PC-3 (cell line): Measurements from ENCODE around the gene UCHL5. TPM values are rescaled to one million over a fixed set of nuclear protein-coding genes. Genes with fewer than 3 reads are reported as not detected.
"Not testable (repeated sequence)": the region's sequence is repeated elsewhere in the genome, so short reads cannot be mapped to it uniquely, and the experiment has no call there.

Experiments used
- ATAC-seq: fragments of 200-7000 bp; cut with Tn5 transposase; 2 replicates; pipeline ENCODE4 v1.9.1; 2020; ENCODE audit warnings: mild to moderate bottlenecking, moderate library complexity
- BruUV-seq: library from RNA; stranded (reverse); fragments of 400-500 nt; replicated peaks from 2 replicates; lab custom pipeline; 2021; lab: Mats Ljungman, UMichigan
- CTCF ChIA-PET: fragments of 300-600 bp; sonication (Branson Sonifier 250); formaldehyde crosslinking; loops from one replicate; lab custom pipeline; 2022; ENCODE audit warnings: antibody characterized with exemption; lab: Charles Lee
- POLR2A ChIA-PET: fragments of 300-600 bp; sonication (Branson Sonifier 250); formaldehyde crosslinking; loops from one replicate; lab custom pipeline; 2022; ENCODE audit warnings: antibody characterized with exemption; ENCODE audit not compliant: unreplicated experiment; lab: Charles Lee
- DNase-seq: peaks from one replicate; pipeline ENCODE4 v3.0.0-alpha.2; 2015
- H2AFZ ChIP-seq: fragments of 300-600 bp; sonication (generic); 2 replicates; pipeline ENCODE4 v1.6.0; 2016; ENCODE audit warnings: antibody characterized with exemption, low read length
- H3F3A ChIP-seq: fragments of 300-600 bp; sonication (generic); one replicate; pipeline ENCODE4 v1.6.0; 2017; ENCODE audit warnings: antibody characterized with exemption, low read length, control low read depth, mild to moderate bottlenecking; ENCODE audit not compliant: unreplicated experiment
- H3K27ac ChIP-seq: fragments of 300-600 bp; sonication (generic); 2 replicates; pipeline ENCODE4 v1.5.1; 2016; ENCODE audit warnings: mild to moderate bottlenecking, low read length
- H3K27me3 ChIP-seq: fragments of 300-600 bp; sonication (generic); 2 replicates; pipeline ENCODE4 v1.6.1; 2016; ENCODE audit warnings: low read length, mixed read lengths
- H3K36me3 ChIP-seq: fragments of 300-600 bp; sonication (generic); 2 replicates; pipeline ENCODE4 v1.6.1; 2016; ENCODE audit warnings: low read depth, mixed run types, low read length, mixed read lengths
- H3K4me1 ChIP-seq: fragments of 300-600 bp; sonication (generic); 2 replicates; pipeline ENCODE4 v1.5.1; 2016; ENCODE audit warnings: low read length; ENCODE audit not compliant: insufficient read depth
- H3K4me2 ChIP-seq: fragments of 300-600 bp; sonication (generic); 2 replicates; pipeline ENCODE4 v1.6.0; 2016; ENCODE audit warnings: low read length
- H3K4me3 ChIP-seq: fragments of 300-600 bp; sonication (generic); 2 replicates; pipeline ENCODE4 v1.5.1; 2016; ENCODE audit warnings: mild to moderate bottlenecking, low read length, mixed read lengths
- H3K79me2 ChIP-seq: fragments of 300-600 bp; sonication (generic); 2 replicates; pipeline ENCODE4 v1.6.1; 2017; ENCODE audit warnings: low read length, mixed read lengths
- H3K9ac ChIP-seq: fragments of 300-600 bp; sonication (generic); 2 replicates; pipeline ENCODE4 v1.6.0; 2016; ENCODE audit warnings: mild to moderate bottlenecking, low read length
- H3K9me2 ChIP-seq: fragments of 300-600 bp; sonication (generic); replicated peaks from 2 replicates; pipeline ENCODE4 v1.6.1; 2016; ENCODE audit warnings: mixed run types, low read length, mixed read lengths
- H3K9me3 ChIP-seq: fragments of 300-600 bp; sonication (generic); 2 replicates; pipeline ENCODE4 v1.6.1; 2016; ENCODE audit warnings: low read length, mixed read lengths
- H4K20me1 ChIP-seq: fragments of 300-600 bp; sonication (generic); 2 replicates; pipeline ENCODE4 v1.6.1; 2016; ENCODE audit warnings: low read length, mixed read lengths
- EZH2 ChIP-seq: fragments of 300-600 bp; sonication (generic); IDR thresholded peaks from one replicate; pipeline ENCODE4 v1.6.1; 2017; ENCODE audit warnings: antibody characterized with exemption, mild to moderate bottlenecking, low read length; ENCODE audit not compliant: unreplicated experiment
- EZH2phosphoT487 ChIP-seq: fragments of 300-600 bp; sonication (generic); IDR thresholded peaks from 2 replicates; pipeline ENCODE4 v1.6.1; 2018; ENCODE audit warnings: mild to moderate bottlenecking, antibody characterized with exemption, low read length, borderline replicate concordance
- intact Hi-C: fragments of 100-400 bp; cut with micrococcal nuclease; formaldehyde crosslinking; loops from 2 replicates; pipeline ENCODE4 v1.9.0; 2023
- total RNA-seq: library from RNA; depleted of rRNA; stranded (reverse); fragments of >200 nt; gene quantifications from 2 replicates; pipeline ENCODE4 v1.2.3, GENCODE V29; 2014
- TF ChIP-seq, protein P1 (sequence below): fragments of 300-600 bp; sonication (generic); conservative IDR thresholded peaks from 2 replicates; pipeline ENCODE4 v1.5.1; 2017; ENCODE audit warnings: antibody characterized with exemption, low read depth, mild to moderate bottlenecking, low read length

UCHL5 gene
- total RNA-seq, 1 experiment from 2014 or later, result 31.3 TPM

DNA sequence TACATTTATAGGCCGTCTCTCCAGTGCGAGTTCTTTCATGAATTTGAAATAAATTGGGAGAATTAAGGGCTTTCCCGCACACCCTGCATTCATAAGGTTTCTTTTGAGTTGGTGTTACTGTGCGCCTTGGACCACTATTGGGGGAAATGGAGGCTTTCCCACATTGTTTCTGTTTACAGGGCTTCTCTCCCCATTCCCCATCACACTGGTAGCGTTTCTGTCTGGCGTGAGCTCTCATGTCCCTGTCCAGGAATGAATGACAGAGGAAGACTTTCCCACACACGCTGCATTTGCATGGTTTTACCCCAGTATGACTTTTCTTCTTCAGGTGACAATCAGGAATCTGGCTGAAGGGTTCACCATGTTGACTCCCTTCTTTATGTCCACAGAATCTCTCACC, 65.0 kb downstream of the UCHL5 start:
- intact Hi-C loops, result no loop called here
- CTCF ChIA-PET, result no interaction called here

GRCh38 chr1:192993426-192994085, 65.6 kb downstream of the UCHL5 start:
- intact Hi-C loops, result no loop called here
- Histone ChIP-seq H4K20me1 (no peaks in the 10 kb centered on the region), H3K27me3 (no peaks in the 10 kb centered on the region), H2AFZ (no peak overlapping the region), H3K4me1 (no peaks in the 10 kb centered on the region), H3K9ac (no peak overlapping the region), H3K9me2 (no peaks in the 10 kb centered on the region), H3F3A (no peaks in the 10 kb centered on the region), H3K9me3 (no peaks in the 10 kb centered on the region), H3K36me3 (no peaks in the 10 kb centered on the region), H3K4me2 (no peak overlapping the region), H3K79me2 (no peaks in the 10 kb centered on the region), H3K27ac (no peak overlapping the region), H3K4me3 (no peak overlapping the region)
- DNase-seq (no peak), ATAC-seq (no peak)
- ChIA-PET POLR2A (no interaction called here), CTCF (no interaction called here)
- no TSS peak for BruUV-seq
- TF ChIP-seq EZH2phosphoT487, result no peak

More for the DNA sequence above, 65.0 kb downstream of the UCHL5 start:
- POLR2A ChIA-PET, result no interaction called here
- no peak for ATAC-seq
- no peak overlapping the region for H3K27ac ChIP-seq
- H3K4me1 ChIP-seq, result no peaks in the 10 kb centered on the region
- H3K4me3 ChIP-seq, result no peak overlapping the region
- no TSS peak for BruUV-seq
- H3K9ac ChIP-seq, result no peak overlapping the region
- TF ChIP-seq, protein P1, sequence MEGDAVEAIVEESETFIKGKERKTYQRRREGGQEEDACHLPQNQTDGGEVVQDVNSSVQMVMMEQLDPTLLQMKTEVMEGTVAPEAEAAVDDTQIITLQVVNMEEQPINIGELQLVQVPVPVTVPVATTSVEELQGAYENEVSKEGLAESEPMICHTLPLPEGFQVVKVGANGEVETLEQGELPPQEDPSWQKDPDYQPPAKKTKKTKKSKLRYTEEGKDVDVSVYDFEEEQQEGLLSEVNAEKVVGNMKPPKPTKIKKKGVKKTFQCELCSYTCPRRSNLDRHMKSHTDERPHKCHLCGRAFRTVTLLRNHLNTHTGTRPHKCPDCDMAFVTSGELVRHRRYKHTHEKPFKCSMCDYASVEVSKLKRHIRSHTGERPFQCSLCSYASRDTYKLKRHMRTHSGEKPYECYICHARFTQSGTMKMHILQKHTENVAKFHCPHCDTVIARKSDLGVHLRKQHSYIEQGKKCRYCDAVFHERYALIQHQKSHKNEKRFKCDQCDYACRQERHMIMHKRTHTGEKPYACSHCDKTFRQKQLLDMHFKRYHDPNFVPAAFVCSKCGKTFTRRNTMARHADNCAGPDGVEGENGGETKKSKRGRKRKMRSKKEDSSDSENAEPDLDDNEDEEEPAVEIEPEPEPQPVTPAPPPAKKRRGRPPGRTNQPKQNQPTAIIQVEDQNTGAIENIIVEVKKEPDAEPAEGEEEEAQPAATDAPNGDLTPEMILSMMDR, result no peak
- TF ChIP-seq EZH2phosphoT487, result no peak
- no peak for TF ChIP-seq EZH2
- H3K27me3 ChIP-seq, result no peaks in the 10 kb centered on the region
- no peaks in the 10 kb centered on the region for H3K79me2 ChIP-seq
- no peaks in the 10 kb centered on the region for H3F3A ChIP-seq
- H3K4me2 ChIP-seq, result no peak overlapping the region
- no peak for DNase-seq
- no peaks in the 10 kb centered on the region for H3K36me3 ChIP-seq
- H4K20me1 ChIP-seq, result no peaks in the 10 kb centered on the region
- H3K9me2 ChIP-seq, result no peaks in the 10 kb centered on the region
- H2AFZ ChIP-seq, result no peak overlapping the region
- no peaks in the 10 kb centered on the region for H3K9me3 ChIP-seq

GRCh38 chr1:192986748-192987334, 72.3 kb downstream of the UCHL5 start:
- H3K4me1 ChIP-seq, POLR2A ChIA-PET, H3K9ac ChIP-seq, DNase-seq, H3K79me2 ChIP-seq, ATAC-seq, H3K4me2 ChIP-seq, H3K4me3 ChIP-seq, CTCF ChIA-PET, H3K36me3 ChIP-seq, H4K20me1 ChIP-seq, H3F3A ChIP-seq, H2AFZ ChIP-seq, H3K27ac ChIP-seq, intact Hi-C loops, H3K27me3 ChIP-seq, BruUV-seq, H3K9me2 ChIP-seq, H3K9me3 ChIP-seq: not testable (repeated sequence)
